G401 (cell line): ENCODE results near the gene KRTAP12-4. TPM values are rescaled to one million over a fixed set of nuclear protein-coding genes. Genes with fewer than 3 reads are reported as not detected.
"Not testable (repeated sequence)": the region's sequence is repeated elsewhere in the genome, so short reads cannot be mapped to it uniquely, and the experiment has no call there.

Experiments used
- DNase-seq: peaks from one replicate; pipeline ENCODE4 v3.0.0-alpha.2; 2015; ENCODE audit warnings: low spot score
- in situ Hi-C: cut with HindIII; loops from 2 replicates; pipeline ENCODE4 v1.10.0; 2016; ENCODE audit warnings: low sequenced_read_pairs, mixed read lengths
- total RNA-seq: library from RNA; depleted of rRNA; stranded (reverse); fragments of >200 nt; shearing (Covaris generic); gene quantifications from 2 replicates; pipeline ENCODE4 v1.2.3, GENCODE V29; 2014

KRTAP12-4 gene
- total RNA-seq, 1 experiment from 2014 or later, result not detected

GRCh38 chr21:44658913-44659595 lies 4.6 kb upstream of the KRTAP12-4 start:
- in situ Hi-C loops, result no loop called here
- DNase-seq, result no peak

GRCh38 chr21:44658541-44658910 lies 4.1 kb upstream of the KRTAP12-4 start:
- DNase-seq, result no peak
- in situ Hi-C loops, result no loop called here

GRCh38 chr21:44657635-44658540 lies 3.4 kb upstream of the KRTAP12-4 start, which contains the start of gene KRTAP12-3:
Gene KRTAP12-3 (plus strand): TSS chr21:44657932. CDS start chr21:44657980, 48 bp downstream.
- in situ Hi-C loops, result no loop called here
- no peak for DNase-seq

GRCh38 chr21:44656868-44657267 lies 2.4 kb upstream of the KRTAP12-4 start:
- DNase-seq, result no peak
- in situ Hi-C loops, result no loop called here

- in situ Hi-C loops, result no loop called here
- no peak for DNase-seq
These were observed 543 bp downstream of the KRTAP12-4 start for GRCh38 chr21:44653656-44654575.

GRCh38 chr21:44653123-44653522 lies 1.3 kb downstream of the KRTAP12-4 start:
- in situ Hi-C loops, result no loop called here
- no peak for DNase-seq

GRCh38 chr21:44650973-44651675 lies 3.3 kb downstream of the KRTAP12-4 start:
- in situ Hi-C loops, result no loop called here
- no peak for DNase-seq

GRCh38 chr21:44650265-44650972 lies 4.0 kb downstream of the KRTAP12-4 start:
- DNase-seq, result no peak
- in situ Hi-C loops, result no loop called here

- in situ Hi-C loops, result no loop called here
- no peak for DNase-seq
These were observed 4.8 kb downstream of the KRTAP12-4 start for GRCh38 chr21:44649521-44650100.

GRCh38 chr21:44648557-44649311 lies 5.7 kb downstream of the KRTAP12-4 start:
- DNase-seq, result no peak
- in situ Hi-C loops, result no loop called here

GRCh38 chr21:44647222-44647552 lies 7.3 kb downstream of the KRTAP12-4 start:
- in situ Hi-C loops, result no loop called here
- no peak for DNase-seq

GRCh38 chr21:44646366-44647221 lies 7.9 kb downstream of the KRTAP12-4 start, which contains the start of gene KRTAP10-11:
Gene KRTAP10-11 (plus strand): TSS chr21:44646414. CDS start chr21:44646459, 45 bp downstream.
- in situ Hi-C loops, result not testable (repeated sequence)
- peak; percentile 29 for DNase-seq

- DNase-seq, result no peak
- in situ Hi-C loops, result no loop called here
These were observed 9.6 kb downstream of the KRTAP12-4 start for GRCh38 chr21:44644878-44645277.

- in situ Hi-C loops, result no loop called here
- no peak for DNase-seq
These were observed 10.6 kb downstream of the KRTAP12-4 start for GRCh38 chr21:44643741-44644310.

- in situ Hi-C loops, result no loop called here
- no peak for DNase-seq
These were observed 13.7 kb downstream of the KRTAP12-4 start for GRCh38 chr21:44640761-44641160.

GRCh38 chr21:44639331-44639655 lies 15.2 kb downstream of the KRTAP12-4 start:
- no peak for DNase-seq
- in situ Hi-C loops, result no loop called here
